Skeletal muscle tissue (tissue), 4 donors: Measurements from ENCODE around the gene RPS27A. TPM values are rescaled to one million over a fixed set of nuclear protein-coding genes. Genes with fewer than 3 reads are reported as not detected.

Source experiments
- H3K27ac ChIP-seq: one replicate; pipeline ENCODE4 v1.7.0; 2013; ENCODE audit warnings: mild to moderate bottlenecking, low read depth, low read length, inconsistent platforms
- H3K27me3 ChIP-seq, 3 donors: one replicate each; pipeline ENCODE4 v1.7.0; 2013; ENCODE audit warnings: low read length in 3 of 3; ENCODE audit not compliant: control insufficient read depth in 3 of 3, insufficient read depth in 3 of 3
- H3K36me3 ChIP-seq, 3 donors: one replicate each; pipeline ENCODE4 v1.7.0; 2013; ENCODE audit warnings: low read length in 3 of 3; ENCODE audit not compliant: control insufficient read depth in 3 of 3, insufficient read depth in 3 of 3
- H3K4me1 ChIP-seq, 3 donors: one replicate each; pipeline ENCODE4 v1.7.0; 2013; ENCODE audit warnings: low read length in 3 of 3, mild to moderate bottlenecking in 3 of 3; ENCODE audit not compliant: control insufficient read depth in 3 of 3, insufficient read depth in 3 of 3
- H3K4me3 ChIP-seq, 3 donors: one replicate each; pipeline ENCODE4 v1.7.0; 2013; ENCODE audit warnings: low read length in 3 of 3
- H3K9ac ChIP-seq, 3 donors: one replicate each; pipeline ENCODE4 v1.7.0; 2013; ENCODE audit warnings: low read length in 3 of 3, mild to moderate bottlenecking in 3 of 3, moderate library complexity in 2 of 3, low read depth in 1 of 3
- H3K9me3 ChIP-seq, 3 donors: one replicate each; pipeline ENCODE4 v1.7.0; 2013; ENCODE audit warnings: low read length in 3 of 3; ENCODE audit not compliant: control insufficient read depth in 3 of 3
- total RNA-seq: library from RNA; depleted of rRNA; stranded (reverse); fragments of >200 nt; gene quantifications from one replicate; pipeline ENCODE4 v1.2.3, GENCODE V29; 2014
- donor health status: Osteomylitis.

Gene RPS27A
- total RNA-seq, 1 donor from 2014 or later, result 1,291 TPM

GRCh38 chr2:55283083-55283482 lies 50.6 kb downstream of the RPS27A start:
- Histone ChIP-seq H3K27me3 (no peaks in the 10 kb centered on the region), H3K36me3 (no peaks in the 10 kb centered on the region), H3K9ac (no peak overlapping the region), H3K9me3 (no peaks in the 10 kb centered on the region), H3K27ac (no peak overlapping the region), H3K4me1 (peaks cover 8 to 12% (median 11%) of the 10 kb centered on the region in 3 donors), H3K4me3 (peak overlapping the region in 2 of 3 donors; percentile 91 to 95)

Other genes with a start within 250 kb of the RPS27A start
- 414 TPM for gene RTN4, start 182.2 kb upstream of the RPS27A start, total RNA-seq
- 20.4 TPM for gene CLHC1, start 395 bp upstream of the RPS27A start, total RNA-seq
- 25.6 TPM for gene MTIF2, start 36.5 kb downstream of the RPS27A start, total RNA-seq
- 48.5 TPM for gene CCDC88A, start 187.2 kb downstream of the RPS27A start, total RNA-seq